OCI-LY3 (cell line): ENCODE measurements around the gene NUP98.

Experiments used
- H2AFZ ChIP-seq: fragments of 200-600, 300-600 bp; shearing (Covaris generic); 2 replicates; pipeline ENCODE4 v1.6.0; 2014; ENCODE audit warnings: antibody characterized with exemption, low read depth, low read length
- H3K27ac ChIP-seq: fragments of 200-600, 300-600 bp; sonication (generic); 2 replicates; pipeline ENCODE4 v1.5.1; 2014; ENCODE audit warnings: mild to moderate bottlenecking, low read length, moderate library complexity, mixed read lengths
- H3K27me3 ChIP-seq: fragments of 200-600, 300-600 bp; sonication (generic); 2 replicates; pipeline ENCODE4 v1.6.1; 2014; ENCODE audit warnings: low read depth, low read length, mixed read lengths
- H3K36me3 ChIP-seq: fragments of 200-600, 300-600 bp; sonication (generic); replicated peaks from 2 replicates; pipeline ENCODE3; 2014; ENCODE audit warnings: low read depth, low read length, mixed read lengths
- H3K4me1 ChIP-seq: fragments of 300-600, 200-600 bp; sonication (generic); 2 replicates; pipeline ENCODE4 v1.6.1; 2014; ENCODE audit warnings: low read length, mixed read lengths
- H3K4me2 ChIP-seq: fragments of 200-600, 300-600 bp; sonication (generic); 2 replicates; pipeline ENCODE4 v1.6.1; 2014; ENCODE audit warnings: low read length, mixed read lengths
- H3K4me3 ChIP-seq: fragments of 300-600, 200-600 bp; sonication (generic); 2 replicates; pipeline ENCODE4 v1.5.1; 2014; ENCODE audit warnings: antibody characterized with exemption, mild to moderate bottlenecking, low read length, moderate library complexity
- H3K79me2 ChIP-seq: fragments of 300-600, 200-600 bp; shearing (Covaris generic); 2 replicates; pipeline ENCODE4 v1.6.1; 2014; ENCODE audit warnings: mild to moderate bottlenecking, low read length, mixed read lengths
- H3K9ac ChIP-seq: fragments of 300-600, 200-600 bp; shearing (Covaris generic); 2 replicates; pipeline ENCODE4 v1.6.0; 2014; ENCODE audit warnings: mild to moderate bottlenecking, low read length, moderate library complexity
- H3K9me3 ChIP-seq: fragments of 200-600, 300-600 bp; shearing (Covaris generic); 2 replicates; pipeline ENCODE4 v1.6.1; 2014; ENCODE audit warnings: low read length, mixed read lengths; ENCODE audit not compliant: insufficient read depth
- H4K20me1 ChIP-seq: fragments of 200-600, 300-600 bp; sonication (generic); 2 replicates; pipeline ENCODE4 v1.6.1; 2016; ENCODE audit warnings: low read length, mixed read lengths; ENCODE audit not compliant: insufficient read depth
- EZH2phosphoT487 ChIP-seq: fragments of 200-600 bp; shearing (Covaris generic); IDR thresholded peaks from 2 replicates; pipeline ENCODE4 v1.6.1; 2018; ENCODE audit warnings: antibody characterized with exemption, mixed run types, low read depth
- TF ChIP-seq, protein P1 (sequence below): fragments of 200-600, 300-600 bp; sonication (generic); IDR thresholded peaks from 2 replicates; pipeline ENCODE4 v1.5.1; 2014; ENCODE audit warnings: antibody characterized with exemption, low read length, low read depth

The NUP98 gene

DNA sequence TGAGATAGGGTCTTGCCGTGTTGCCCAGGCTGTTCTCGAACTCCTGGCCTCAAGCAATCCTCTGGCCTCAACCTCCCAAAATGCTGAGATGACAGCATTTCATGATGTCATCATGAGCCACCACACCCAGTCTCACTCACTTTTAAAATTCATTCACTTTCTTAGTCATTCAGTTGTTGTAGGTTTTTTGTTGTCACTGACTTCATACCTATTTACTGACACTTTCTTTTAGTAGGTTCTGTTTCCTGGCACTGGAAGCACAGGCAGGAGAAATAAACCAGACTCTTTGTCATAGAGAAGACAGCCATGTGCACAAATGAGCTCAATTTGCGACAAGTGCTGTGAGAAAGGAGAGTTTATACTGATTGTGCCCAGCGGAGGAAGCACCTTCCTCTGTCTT is 166.0 kb downstream of the NUP98 start:
- H3K27me3 ChIP-seq, result peaks cover 2% of the 10 kb centered on the region
- H3K9me3 ChIP-seq, result no peaks in the 10 kb centered on the region
- H3K79me2 ChIP-seq, result no peaks in the 10 kb centered on the region
- H3K9ac ChIP-seq, result no peak overlapping the region
- no peak overlapping the region for H2AFZ ChIP-seq
- H3K4me1 ChIP-seq, result no peaks in the 10 kb centered on the region
- H3K4me3 ChIP-seq, result no peak overlapping the region
- no peak overlapping the region for H3K4me2 ChIP-seq
- TF ChIP-seq EZH2phosphoT487, result no peak
- TF ChIP-seq, protein P1, sequence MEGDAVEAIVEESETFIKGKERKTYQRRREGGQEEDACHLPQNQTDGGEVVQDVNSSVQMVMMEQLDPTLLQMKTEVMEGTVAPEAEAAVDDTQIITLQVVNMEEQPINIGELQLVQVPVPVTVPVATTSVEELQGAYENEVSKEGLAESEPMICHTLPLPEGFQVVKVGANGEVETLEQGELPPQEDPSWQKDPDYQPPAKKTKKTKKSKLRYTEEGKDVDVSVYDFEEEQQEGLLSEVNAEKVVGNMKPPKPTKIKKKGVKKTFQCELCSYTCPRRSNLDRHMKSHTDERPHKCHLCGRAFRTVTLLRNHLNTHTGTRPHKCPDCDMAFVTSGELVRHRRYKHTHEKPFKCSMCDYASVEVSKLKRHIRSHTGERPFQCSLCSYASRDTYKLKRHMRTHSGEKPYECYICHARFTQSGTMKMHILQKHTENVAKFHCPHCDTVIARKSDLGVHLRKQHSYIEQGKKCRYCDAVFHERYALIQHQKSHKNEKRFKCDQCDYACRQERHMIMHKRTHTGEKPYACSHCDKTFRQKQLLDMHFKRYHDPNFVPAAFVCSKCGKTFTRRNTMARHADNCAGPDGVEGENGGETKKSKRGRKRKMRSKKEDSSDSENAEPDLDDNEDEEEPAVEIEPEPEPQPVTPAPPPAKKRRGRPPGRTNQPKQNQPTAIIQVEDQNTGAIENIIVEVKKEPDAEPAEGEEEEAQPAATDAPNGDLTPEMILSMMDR, result no peak
- no peak overlapping the region for H3K27ac ChIP-seq
- H3K36me3 ChIP-seq, result no peaks in the 10 kb centered on the region
- H4K20me1 ChIP-seq, result no peaks in the 10 kb centered on the region

DNA sequence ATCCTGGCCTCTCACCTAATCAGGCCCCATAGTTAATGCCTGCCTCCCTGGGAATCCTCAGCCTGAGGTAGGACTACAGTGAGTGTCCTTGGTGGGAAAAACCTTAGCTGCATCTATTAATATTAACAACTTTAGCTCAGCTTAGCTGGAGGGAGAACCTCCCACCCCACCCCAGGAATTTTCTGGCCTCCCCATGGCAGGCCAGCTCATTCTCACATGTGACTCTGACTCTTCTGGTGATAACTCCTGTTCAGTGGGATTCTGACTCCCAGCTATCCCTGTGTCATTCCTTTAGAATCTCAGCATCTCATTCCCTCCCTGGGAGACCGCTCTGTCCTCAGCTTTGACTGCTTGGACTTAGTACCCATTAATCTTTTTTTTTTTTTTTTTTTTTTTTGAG is 170.1 kb downstream of the NUP98 start:
- Histone ChIP-seq H3K4me1 (no peaks in the 10 kb centered on the region), H3K4me3 (no peak overlapping the region), H3K79me2 (no peaks in the 10 kb centered on the region), H2AFZ (no peak overlapping the region), H3K27me3 (no peaks in the 10 kb centered on the region), H3K4me2 (no peak overlapping the region), H3K36me3 (no peaks in the 10 kb centered on the region), H3K9ac (no peak overlapping the region), H3K9me3 (no peaks in the 10 kb centered on the region), H4K20me1 (no peaks in the 10 kb centered on the region), H3K27ac (no peak overlapping the region)
- TF ChIP-seq, protein P1, result no peak
- TF ChIP-seq EZH2phosphoT487, result no peak

DNA sequence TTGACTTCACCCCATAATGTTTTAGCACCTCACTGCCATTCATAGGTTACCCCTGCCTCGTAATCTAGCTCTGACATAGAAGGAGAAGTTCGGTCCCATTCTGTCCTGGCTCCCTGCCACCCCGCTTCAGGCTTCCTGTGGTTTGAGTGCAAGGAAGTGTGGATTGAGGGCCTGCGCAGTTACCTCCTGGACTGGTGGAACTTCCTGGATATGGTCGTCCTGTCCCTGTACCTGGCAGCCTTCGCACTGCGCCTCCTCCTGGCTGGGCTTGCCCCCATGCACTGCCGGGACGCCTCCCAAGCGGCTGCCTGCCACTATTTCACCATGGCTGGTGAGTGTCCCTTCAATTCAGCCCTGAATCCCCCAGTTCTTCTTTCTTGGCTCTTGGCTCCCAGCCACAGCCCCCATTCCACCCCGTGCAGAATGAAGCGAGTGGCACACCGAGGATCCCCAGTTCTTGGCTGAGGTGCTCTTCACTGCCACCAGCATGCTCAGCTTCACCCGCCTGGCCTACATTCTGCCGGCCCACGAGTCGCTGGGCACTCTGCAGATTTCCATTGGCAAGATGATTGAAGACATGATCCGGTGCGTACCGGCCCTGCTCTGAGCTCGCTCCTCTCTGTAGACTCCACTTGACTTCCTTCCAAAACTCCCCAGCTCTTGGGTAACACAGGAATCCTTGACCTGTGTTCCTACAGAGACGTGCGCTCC is 170.9 kb downstream of the NUP98 start:
- Histone ChIP-seq H3K9me3 (no peaks in the 10 kb centered on the region), H3K79me2 (no peaks in the 10 kb centered on the region), H3K4me3 (no peak overlapping the region), H3K9ac (no peak overlapping the region), H3K27ac (no peak overlapping the region), H3K27me3 (no peaks in the 10 kb centered on the region), H3K4me1 (no peaks in the 10 kb centered on the region), H3K4me2 (no peak overlapping the region), H4K20me1 (no peaks in the 10 kb centered on the region), H2AFZ (no peak overlapping the region), H3K36me3 (no peaks in the 10 kb centered on the region)
- TF ChIP-seq, protein P1, result no peak
- no peak for TF ChIP-seq EZH2phosphoT487
